K562 (cell line): ENCODE results near the gene MFSD8. TPM values are rescaled to one million over a fixed set of nuclear protein-coding genes. Genes with fewer than 3 reads are reported as not detected.

Experiments used
- CHCHD3 ChIP-seq: fragments of 250-450 bp; sonication (Bioruptor Pico); IDR thresholded peaks from 2 replicates; pipeline ENCODE4 v2.1.2; 2022; ENCODE audit warnings: mild to moderate bottlenecking
- FIP1L1 ChIP-seq: fragments of 200-400 bp; formaldehyde crosslinking; IDR thresholded peaks from 2 replicates; pipeline ENCODE4 v1.6.1; 2018; ENCODE audit warnings: mild to moderate bottlenecking, low read depth, low read length; ENCODE audit not compliant: poor library complexity, severe bottlenecking
- NBN ChIP-seq: fragments of 450-650 bp; IDR thresholded peaks from 2 replicates; pipeline ENCODE4 v1.6.1; 2016; ENCODE audit warnings: low read depth, mild to moderate bottlenecking
- PKNOX1 ChIP-seq: fragments of 450-650 bp; IDR thresholded peaks from 2 replicates; pipeline ENCODE4 v1.6.1; 2016
- RBBP5 ChIP-seq: fragments of 200-600 bp; sonication (generic); IDR thresholded peaks from 2 replicates; pipeline ENCODE4 v1.6.1; 2012; ENCODE audit warnings: borderline replicate concordance, mild to moderate bottlenecking, low read length, control low read depth, inconsistent platforms; ENCODE audit not compliant: insufficient read depth, poor library complexity, severe bottlenecking
- RBFOX2 ChIP-seq: fragments of 200-400 bp; formaldehyde crosslinking; IDR thresholded peaks from 2 replicates; pipeline ENCODE4 v1.6.1; 2017; ENCODE audit warnings: low read depth, mild to moderate bottlenecking, low read length, moderate library complexity
- SFPQ ChIP-seq: fragments of 200-400 bp; formaldehyde crosslinking; IDR thresholded peaks from 2 replicates; pipeline ENCODE4 v1.6.1; 2017; ENCODE audit warnings: mild to moderate bottlenecking, low read depth, low read length, moderate library complexity
- SRSF9 ChIP-seq: fragments of 200-400 bp; formaldehyde crosslinking; IDR thresholded peaks from 2 replicates; pipeline ENCODE4 v1.6.1; 2017; ENCODE audit warnings: low read depth, low read length, borderline replicate concordance
- TSHZ1 ChIP-seq: fragments of 250-450 bp; sonication (Bioruptor Pico); IDR thresholded peaks from 2 replicates; pipeline ENCODE4 v1.4.0; 2020; ENCODE audit warnings: mild to moderate bottlenecking, moderate library complexity
- ZBTB1 ChIP-seq: sonication (generic); formaldehyde crosslinking; IDR thresholded peaks from 2 replicates; pipeline ENCODE4 v1.8.1; 2023; ENCODE audit warnings: missing genetic modification reagents, low read depth, mild to moderate bottlenecking, borderline replicate concordance
- ZNF431 ChIP-seq: sonication (generic); formaldehyde crosslinking; IDR thresholded peaks from 2 replicates; pipeline ENCODE4 v1.8.0; 2022; ENCODE audit warnings: mild to moderate bottlenecking, missing genetic modification reagents
- ZNF589 ChIP-seq: fragments of 200-800 bp; sonication (Bioruptor generic); IDR thresholded peaks from 2 replicates; pipeline ENCODE4 v1.6.1; 2016; ENCODE audit warnings: low read depth, missing genetic modification characterization, missing compliant biosample characterization
- ZNF644 ChIP-seq: fragments of 200-800 bp; sonication (Bioruptor generic); IDR thresholded peaks from 2 replicates; pipeline ENCODE4 v1.6.1; 2016; ENCODE audit warnings: low read depth, missing genetic modification characterization, missing compliant biosample characterization
- polyA plus RNA-seq, 8 experiments: library from polyadenylated mRNA; depleted of rRNA in 4 of 8; stranded (reverse) in 5 of 8; unstranded in 3 of 8; fragments of >200 nt; fragmentation: Nextera tagmentation in 2 of 8; fragmentation: Illumina TruSeq in 1 of 8; extraction: Ambion mirVana in 2 of 8; extraction: Trizol in 1 of 8; gene quantifications; 2 replicates each; pipeline versions ENCODE4 v1.2.1 to v1.2.3, GENCODE V29; 2011 to 2014; ENCODE audit warnings: inconsistent platforms in 1 of 8, missing spikeins in 1 of 8
- total RNA-seq, 7 experiments: library from RNA; depleted of rRNA in 6 of 7; stranded (reverse); fragments of >200 nt in 6 of 7; fragmentation: Illumina TruSeq in 2 of 7; extraction: Trizol in 2 of 7; gene quantifications; 2 replicates each; pipeline versions ENCODE4 v1.2.1 to v1.2.3, GENCODE V29; 2011 to 2021; ENCODE audit warnings: low replicate concordance in 1 of 7
- TF ChIP-seq, protein P1 (sequence below): sonication (generic); formaldehyde crosslinking; IDR thresholded peaks from 2 replicates; pipeline ENCODE4 v1.8.0; 2022; ENCODE audit warnings: mild to moderate bottlenecking, missing genetic modification reagents, borderline replicate concordance
- TF ChIP-seq, protein P2 (sequence below): sonication (generic); formaldehyde crosslinking; IDR thresholded peaks from 2 replicates; pipeline ENCODE4 v1.8.0; 2022; ENCODE audit warnings: missing genetic modification reagents, mild to moderate bottlenecking, moderate library complexity, borderline replicate concordance

The MFSD8 gene
- total and polyA plus RNA-seq, 9 of the 15 experiments (the other 6 are each of a cell fraction or from before 2014, with no cell fraction given): 7.0 to 27.2 (median 18.7) TPM

DNA sequence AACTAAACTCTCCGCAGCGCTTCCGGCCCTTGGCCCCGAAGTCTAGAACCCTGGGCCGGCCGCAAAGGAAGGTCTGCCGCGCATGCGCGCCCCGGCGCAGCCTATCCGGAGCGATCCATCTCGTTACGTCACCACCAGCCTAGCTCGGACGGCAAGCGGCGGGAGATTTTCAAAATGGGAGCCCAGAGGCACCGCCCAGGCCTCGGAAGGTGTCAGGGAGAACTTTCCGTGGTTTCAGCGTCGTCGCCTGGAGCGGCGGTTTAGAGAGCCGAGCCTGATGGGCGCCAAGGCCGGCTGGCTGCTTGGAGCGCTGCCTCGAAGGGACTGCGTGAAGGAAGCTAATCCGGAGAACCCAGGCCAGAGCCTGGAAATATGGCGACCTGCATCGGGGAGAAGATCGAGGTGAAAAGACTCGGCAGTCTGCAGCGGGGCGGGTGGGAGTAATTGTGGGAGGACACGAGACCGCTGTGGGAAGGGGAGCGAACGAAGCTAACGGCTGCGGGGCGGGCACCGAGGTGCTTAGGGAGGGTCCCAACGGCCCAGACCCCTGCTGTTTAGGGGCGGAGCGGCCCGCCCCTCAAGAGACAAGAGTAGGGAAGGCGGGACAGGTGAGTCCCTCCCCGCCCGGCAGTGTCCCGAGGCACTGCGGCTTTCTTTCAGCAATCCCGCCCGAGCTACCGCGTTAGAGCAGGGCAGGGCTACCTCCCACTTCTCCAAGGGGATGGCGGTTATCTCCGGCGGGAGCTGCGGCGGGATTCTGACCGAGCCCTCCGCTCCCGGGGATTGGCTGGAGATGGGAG lies 84.0 kb downstream of the MFSD8 start, which contains the start of gene PLK4 (continued):
- TF ChIP-seq PKNOX1: peak; percentile 31; the same call in 1 of the 2 replicates
- peak; percentile 93 for TF ChIP-seq RBBP5
- TF ChIP-seq ZNF644 (tag): peak; percentile 69; the same call in 1 of the 2 replicates
- peak; percentile 59 for TF ChIP-seq FIP1L1
- TF ChIP-seq, protein P1, sequence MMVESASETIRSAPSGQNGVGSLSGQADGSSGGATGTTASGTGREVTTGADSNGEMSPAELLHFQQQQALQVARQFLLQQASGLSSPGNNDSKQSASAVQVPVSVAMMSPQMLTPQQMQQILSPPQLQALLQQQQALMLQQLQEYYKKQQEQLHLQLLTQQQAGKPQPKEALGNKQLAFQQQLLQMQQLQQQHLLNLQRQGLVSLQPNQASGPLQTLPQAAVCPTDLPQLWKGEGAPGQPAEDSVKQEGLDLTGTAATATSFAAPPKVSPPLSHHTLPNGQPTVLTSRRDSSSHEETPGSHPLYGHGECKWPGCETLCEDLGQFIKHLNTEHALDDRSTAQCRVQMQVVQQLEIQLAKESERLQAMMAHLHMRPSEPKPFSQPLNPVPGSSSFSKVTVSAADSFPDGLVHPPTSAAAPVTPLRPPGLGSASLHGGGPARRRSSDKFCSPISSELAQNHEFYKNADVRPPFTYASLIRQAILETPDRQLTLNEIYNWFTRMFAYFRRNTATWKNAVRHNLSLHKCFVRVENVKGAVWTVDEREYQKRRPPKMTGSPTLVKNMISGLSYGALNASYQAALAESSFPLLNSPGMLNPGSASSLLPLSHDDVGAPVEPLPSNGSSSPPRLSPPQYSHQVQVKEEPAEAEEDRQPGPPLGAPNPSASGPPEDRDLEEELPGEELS: no peak
- no peak for TF ChIP-seq TSHZ1 (CRISPR knock-in tag)
- no peak for TF ChIP-seq SRSF9
- TF ChIP-seq ZNF431 (CRISPR knock-in tag): no peak
- TF ChIP-seq SFPQ: no peak
- 0 out of 2 replicates have a peak, but pooled peaks have one; percentile 8 for TF ChIP-seq ZNF589 (CRISPR knock-in tag)
- peak; percentile 99 for TF ChIP-seq RBFOX2
- TF ChIP-seq, protein P2, sequence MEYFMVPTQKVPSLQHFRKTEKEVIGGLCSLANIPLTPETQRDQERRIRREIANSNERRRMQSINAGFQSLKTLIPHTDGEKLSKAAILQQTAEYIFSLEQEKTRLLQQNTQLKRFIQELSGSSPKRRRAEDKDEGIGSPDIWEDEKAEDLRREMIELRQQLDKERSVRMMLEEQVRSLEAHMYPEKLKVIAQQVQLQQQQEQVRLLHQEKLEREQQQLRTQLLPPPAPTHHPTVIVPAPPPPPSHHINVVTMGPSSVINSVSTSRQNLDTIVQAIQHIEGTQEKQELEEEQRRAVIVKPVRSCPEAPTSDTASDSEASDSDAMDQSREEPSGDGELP (CRISPR knock-in tag): peak; percentile 70
- peak; percentile 61; the same call in 1 of the 2 replicates for TF ChIP-seq NBN
- TF ChIP-seq CHCHD3 (CRISPR knock-in tag): no peak
- TF ChIP-seq ZBTB1 (CRISPR knock-in tag): peak; percentile 66; the same call in 1 of the 2 replicates
